NCI-H1417 treated with DMSO at 0.1 percent for 48 hours (cell line): Measurements from ENCODE around the gene SPEF1.

ENCODE experiments used
- DNase-seq: peaks from one replicate; lab custom pipeline; 2025; lab: John Stamatoyannopoulos, UW

SPEF1 gene

DNA sequence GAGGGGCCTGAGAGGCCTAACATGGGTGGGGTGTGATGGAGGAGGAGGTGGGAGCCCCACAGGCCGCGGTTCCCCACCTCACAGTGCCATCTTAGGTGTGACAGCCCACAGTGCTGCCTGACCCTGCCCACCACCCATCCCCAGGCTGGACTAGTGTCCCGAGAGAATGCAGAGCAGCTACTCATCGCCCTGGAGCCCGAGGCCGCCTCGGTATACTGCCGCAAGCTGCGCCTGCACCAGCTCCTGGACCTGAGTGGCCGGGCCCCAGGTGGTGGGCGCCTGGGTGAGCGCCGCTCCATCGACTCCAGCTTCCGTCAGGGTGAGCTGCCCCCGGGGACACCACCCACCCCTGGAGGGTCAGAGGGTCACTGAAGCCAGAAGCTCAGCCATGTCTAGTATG lies 33.2 kb downstream of the SPEF1 start:
- DNase-seq, result no peak

DNA sequence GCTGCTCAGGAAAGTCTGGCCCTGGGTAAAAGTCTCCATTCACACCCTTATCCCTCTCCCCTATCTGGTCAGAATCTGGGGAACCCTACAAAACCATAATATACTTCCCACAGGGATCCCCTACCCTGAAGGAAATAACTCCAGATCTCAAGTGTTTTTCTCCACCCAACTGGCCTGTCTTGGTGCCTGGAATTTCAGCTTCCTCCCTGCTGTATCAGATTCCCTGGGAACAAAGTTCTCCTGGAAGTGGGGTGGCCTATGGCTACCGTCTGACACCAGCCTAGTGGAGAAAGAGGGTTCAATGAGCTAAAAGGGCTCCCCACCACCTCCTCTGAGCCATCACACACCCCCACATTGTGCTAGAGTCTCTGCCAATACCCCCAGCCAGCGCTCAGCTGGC lies 33.8 kb downstream of the SPEF1 start:
- no peak for DNase-seq

DNA sequence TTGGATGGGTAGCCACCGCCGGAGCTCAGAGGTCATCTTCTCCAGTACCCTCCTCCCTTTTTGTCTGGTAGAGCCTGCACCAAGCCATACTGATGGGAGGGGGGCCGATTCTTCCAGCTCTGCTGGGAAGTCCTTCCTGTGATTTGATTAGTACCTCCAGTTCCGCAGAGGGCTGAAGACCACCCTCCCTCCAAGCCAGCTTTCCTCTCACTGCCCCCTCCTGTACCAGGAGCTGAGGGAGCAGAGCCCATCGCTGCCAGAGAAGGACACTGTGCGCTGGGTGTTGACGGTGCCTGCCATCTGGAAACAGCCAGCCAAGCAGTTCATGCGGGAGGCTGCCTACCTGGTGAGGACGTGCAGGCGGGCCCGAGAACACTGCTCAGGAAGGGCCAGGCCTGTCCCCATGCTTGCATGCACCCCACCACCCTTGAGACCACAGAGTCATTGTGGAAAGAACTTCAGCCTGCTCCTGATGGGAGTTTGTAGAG lies 35.5 kb downstream of the SPEF1 start:
- DNase-seq, result no peak

DNA sequence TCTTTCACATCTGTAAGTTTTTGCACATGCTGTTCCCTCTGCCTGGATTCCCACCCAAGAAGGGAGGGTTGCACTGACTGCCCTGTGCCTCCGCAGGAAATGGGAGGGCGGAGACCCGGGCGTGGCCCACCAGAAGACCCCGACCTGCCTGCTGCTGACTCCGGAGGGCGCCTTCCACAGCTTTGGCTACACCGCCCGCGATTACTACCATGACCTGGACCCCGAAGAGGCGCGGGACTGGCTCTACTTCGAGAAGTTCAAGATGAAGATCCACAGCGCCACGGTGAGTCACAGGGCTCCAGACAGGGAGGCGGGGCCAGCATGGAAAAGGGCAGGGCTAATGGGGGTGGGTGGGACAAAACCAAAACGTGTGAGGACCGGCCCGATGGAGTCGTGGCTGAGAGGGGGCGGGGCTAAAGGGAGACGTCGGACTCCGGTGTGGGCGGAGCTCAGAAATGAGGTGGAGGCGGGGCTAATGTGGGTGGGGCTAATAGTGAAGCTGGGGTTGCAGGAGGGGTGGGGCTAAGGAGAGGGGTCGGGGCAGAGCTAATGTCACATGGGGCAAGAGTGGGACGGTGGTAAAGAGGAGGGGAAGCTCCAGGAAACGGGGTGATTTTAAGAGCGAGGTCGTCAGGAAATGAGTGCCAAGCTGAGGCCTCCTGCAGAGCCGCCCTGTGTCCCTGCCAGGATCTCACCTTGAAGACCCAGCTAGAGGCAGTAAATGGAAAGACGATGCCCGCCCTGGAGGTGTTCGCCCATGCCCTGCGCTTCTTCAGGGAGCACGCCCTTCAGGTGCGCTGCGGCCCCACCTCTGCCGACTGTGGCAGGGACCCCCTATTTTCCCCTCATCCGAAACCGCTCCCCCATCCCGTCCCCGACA lies 36.2 kb downstream of the SPEF1 start:
- DNase-seq, result no peak

DNA sequence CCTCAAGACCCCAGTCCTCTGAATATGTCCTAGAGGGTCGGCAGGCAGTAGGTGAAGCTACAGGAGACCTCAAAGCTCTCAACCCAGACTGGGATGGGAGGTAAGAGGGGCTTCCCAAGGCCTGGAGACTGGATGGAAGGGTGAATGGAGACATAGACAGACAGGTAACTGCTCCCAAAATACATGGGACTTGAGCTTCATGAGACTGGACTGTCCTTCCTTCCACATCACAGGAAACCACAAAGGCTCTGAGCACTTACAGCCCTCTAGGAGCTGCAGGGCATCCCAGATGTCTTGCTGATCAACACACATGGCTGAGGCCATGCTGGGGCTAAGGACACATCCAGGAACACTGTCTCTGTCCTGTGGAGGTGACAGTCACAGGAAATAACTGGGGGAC lies 37.2 kb downstream of the SPEF1 start:
- no peak for DNase-seq

DNA sequence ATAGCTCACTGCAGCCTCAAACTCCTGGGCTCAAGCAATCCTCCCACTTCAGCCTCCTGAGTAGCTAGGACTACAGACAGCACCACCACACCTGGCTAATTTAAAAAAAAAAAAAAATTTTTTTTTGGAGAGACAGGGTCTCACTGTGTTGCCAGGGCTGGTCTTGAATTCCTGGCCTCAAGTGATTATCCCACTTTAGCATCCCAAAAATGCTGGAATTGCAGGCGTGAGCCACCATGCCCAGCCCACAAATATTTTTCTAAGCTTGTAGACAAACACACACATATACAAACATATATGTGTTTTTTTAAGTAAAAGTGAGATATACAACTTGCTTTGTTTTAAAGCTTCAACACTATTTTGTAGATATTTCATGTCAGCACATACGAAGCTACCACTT lies 38.0 kb downstream of the SPEF1 start:
- no peak for DNase-seq

DNA sequence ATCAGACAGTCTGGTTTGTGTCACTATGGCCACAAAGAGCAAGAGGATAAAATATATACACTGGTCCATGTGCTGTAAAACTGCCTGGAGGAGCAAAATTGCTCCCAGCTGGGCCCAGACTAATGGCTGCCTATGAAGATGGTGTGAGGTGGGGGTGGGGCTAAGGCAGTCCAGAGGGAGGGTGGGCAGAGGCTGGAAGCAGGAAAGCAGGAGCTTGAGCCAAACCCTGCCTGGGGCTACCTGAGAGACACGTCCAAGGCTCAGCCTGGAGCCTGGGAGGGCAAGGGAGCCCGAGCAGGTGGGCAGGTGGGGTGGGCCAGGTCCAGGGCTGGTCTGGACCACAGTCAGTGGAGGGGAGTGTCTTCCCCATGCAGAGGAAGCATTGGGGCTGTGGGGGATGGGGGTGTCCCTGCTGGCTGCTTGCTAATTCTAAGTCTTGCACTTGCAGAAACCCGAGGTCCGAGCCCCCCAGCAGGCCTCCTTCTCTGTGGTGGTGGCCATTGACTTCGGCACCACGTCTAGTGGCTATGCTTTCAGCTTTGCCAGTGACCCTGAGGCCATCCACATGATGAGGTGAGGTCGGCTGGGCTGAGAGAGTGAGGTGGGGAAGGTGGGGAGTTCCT lies 39.3 kb downstream of the SPEF1 start:
- no peak for DNase-seq

DNA sequence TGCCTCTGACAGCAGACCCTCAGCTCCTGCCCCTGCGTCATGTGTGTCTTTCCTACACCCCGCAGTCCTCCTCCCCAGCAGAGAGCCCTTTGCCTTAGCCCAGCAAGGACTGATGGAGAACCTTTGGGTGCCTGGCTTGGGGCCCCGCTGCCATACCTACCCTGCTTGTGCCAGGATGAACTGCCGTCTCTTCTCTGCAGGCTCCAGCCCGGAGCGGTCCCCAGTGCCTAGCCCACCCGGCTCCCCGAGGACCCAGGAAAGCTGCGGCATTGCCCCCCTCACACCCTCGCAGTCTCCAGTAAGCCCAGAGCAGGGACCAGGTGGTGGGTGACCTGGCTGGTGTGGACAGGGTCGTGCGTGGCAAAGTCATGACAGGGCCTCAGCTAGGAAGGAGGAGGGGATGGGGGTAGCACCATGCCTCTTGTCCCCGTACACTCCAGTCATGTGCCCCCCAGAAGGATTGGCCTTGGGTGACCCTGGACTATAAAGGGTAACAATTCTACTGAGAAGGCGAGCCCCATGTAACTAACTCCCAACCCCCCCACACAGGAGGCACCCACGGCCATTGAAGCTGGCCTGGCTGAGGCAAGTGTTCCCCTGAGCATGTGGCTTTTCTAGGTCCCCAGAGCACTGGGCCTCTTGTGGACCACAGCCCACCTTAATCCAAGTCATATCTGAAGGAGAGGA lies 40.5 kb downstream of the SPEF1 start:
- no peak for DNase-seq

DNA sequence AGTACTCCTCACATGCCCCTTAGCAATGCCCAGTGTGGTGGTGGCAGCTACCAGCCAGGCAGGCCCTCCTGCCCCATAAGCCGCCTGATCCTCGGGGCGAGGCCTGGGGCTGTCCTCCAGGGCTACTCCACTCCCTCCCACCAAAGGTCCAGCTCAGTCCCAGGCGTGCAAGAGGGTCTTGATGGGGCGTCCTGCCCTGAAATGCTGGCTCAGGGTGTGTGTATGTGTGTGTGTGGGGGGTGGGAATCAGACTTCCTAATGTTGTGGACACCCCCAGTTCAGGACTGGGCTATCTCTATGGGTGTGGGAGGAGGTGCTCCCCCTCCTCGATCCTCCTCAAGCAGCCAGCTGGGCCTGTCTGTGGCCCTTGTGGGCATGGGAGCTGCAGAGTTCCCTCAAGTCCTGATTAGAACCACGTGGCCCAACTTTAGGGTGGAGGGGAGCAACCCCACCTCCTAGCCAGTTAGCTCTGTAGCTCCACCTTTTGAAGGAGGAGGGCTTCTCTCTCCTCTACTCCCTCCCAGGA lies 41.3 kb downstream of the SPEF1 start:
- DNase-seq, result no peak

DNA sequence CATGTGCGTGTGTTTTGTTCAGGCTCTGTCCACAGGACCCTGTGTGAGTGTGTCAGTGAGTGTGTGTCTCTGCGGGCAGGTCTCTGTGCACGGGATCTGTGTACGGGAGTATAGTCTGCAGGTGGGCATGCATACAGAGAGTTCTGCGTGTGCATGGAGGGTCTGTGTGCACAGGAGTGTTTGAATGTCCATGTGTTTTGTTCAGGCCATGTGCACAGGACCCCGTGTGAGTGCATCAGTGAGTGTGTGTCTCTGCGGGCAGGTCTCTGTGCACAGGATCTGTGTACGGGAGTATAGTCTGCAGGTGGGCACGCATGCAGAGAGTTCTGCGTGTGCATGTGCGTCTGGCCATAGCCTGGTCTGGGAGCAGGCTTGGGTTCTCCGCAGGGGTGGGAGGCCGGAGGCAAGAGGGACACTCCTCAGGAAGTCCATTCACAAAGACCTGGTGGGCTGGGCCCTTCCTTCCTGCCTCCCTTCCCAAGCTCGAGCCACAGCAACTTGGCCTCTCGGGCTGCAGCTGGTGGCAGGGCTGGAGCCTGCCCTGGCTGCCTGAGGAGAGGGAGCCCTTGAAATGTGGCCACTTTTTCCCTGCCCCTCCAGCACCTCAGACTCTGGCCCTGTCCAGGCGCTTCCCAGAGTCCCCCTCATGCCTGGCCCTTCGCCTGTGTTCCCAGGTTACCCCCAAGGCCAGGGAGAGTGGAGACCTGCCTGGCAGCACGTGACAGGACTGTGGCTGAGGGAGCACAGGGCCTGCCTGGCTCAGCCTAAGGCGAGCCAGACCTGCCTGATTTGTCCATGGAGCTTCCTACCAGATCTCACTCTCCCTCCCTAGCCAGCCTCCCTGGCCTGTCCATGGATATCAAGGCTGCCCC lies 42.0 kb downstream of the SPEF1 start:
- no peak for DNase-seq

DNA sequence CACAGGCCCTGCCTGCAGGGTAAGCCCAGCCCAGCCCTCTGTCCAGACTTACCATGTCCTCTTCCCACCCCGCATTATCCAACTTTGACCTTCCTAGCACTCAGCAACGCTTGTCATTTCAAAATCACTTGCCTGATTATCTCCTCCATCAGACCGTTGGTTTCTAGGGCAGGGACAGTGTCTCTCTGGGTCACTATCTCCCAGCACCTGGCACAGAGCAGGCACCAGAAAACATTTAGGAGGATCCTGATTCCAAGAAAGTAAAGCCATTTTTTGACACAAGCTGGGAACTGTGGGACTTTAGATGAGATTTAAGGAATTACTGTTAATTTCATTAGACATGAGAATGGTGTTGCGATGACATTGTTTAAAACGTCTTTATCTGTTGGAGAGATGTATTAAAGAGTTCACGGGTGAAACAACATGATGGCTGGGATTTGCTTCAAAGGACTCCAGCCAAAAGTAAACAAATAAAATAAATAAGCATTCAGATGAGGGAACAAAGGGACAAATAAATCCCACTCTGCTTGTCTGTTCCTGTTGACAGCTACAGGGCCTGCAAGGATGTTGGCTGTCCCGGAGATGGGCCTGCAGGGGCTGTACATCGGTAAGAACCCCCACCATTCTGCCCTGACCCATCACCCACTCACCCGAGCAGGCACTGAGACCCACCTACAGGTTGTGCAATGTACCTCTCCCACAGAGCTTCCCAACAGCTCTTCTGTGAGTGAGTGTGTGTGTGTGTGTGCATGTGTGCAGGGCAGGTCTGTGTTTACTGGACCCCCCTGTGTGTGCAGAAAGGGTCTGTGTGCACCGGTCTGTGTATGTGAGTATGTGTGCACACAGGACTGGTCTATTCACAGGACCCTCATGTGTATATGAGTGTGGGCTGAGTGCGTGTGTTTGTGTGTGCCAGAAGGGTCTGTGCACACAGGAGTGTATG lies 42.9 kb downstream of the SPEF1 start:
- DNase-seq, result no peak

DNA sequence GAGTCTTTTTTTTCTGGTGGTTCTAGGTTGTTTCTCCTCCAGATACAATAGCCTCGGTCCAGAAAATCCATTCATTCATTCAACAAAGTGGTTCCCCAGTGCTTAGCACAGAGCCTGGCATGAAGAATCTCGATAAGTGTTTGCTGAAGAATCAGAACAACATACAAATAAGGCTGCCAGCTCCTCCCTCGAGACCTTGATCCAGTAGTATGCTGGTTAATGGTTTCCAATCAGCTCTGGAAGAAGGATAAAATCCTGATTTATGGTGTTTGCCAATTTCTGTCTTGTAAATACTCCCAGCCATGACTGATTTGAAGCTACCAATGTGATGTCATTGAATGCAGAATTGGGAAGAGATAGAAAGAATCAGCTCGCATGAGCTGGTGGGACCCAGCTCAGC lies 45.5 kb downstream of the SPEF1 start:
- no peak for DNase-seq

DNA sequence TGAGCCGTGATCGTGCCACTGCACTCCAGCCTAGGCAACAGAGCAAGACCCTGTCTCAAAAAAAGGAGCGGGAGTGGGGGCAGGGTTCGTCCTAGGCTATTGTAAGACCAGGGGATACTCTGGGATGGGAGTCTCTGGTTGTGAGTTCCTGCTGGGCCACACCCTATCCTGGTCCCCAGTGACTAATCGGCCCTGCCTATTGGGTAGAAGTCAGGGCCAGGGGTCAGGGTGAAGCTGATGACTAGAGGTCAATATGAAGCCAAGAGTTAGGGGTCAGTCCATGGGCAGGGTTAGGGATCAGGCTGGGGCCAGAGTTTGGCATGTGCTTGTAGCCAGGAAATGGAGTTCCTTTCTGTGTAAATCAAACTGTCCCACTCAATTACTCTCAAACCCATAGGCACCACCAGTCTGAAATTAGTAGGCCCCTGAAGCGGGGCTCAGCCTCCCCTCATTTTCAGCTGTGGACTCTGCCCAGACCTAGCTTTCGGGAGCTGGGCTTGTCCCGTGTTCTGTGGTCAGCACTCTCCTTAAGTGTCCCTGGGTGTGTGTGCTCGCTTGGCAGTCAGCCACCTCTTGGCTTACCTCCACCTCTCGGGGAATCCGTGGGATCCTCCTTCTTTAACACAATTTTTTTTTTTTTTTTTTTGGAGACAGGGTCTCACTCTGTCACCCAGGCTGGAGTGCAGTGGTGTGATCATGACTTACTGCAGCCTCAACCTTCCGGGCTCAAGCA lies 47.0 kb downstream of the SPEF1 start:
- no peak for DNase-seq

DNA sequence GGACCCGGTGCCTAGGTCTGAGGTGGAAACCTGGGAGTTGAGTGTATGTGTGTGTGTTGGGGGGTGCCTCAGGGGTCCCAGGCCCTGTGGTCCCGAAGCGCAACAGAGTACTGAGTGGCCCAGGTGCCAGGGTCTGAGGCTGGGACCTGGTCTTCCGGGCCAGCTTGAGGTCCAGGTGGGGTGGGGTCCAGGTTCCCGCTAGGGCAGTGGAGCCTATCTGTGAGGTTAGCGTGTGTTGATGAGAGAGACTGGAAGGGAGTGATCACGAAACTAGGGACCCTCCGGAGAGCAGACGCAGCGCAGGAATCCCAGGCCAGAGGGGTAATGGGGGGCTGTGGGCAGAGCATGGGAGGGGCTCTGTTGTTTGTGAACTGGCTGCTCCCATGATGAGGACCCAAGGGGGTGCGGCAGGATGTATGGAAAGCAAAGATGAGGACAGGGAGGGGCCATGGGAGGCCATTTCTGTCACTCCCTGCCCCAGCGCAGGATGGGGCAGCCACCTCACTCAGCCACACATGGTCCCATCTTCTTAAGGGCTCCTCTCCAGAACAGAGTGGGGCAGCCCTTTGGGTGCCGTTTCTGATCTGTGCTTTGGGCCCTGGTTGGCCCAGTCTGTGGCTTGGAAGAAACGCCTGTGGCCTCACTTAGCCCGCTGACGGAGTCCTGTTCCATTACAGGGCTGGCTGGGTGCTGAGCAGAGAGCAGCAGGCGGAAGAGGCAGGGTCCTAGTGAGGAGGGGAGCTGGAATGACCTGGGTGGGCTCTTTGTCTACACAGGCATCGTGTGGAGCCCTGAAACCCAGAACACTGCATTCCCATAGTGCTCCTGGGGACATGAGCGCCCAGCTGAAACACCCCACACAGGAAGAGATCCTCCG lies 47.9 kb downstream of the SPEF1 start:
- DNase-seq, result no peak

DNA sequence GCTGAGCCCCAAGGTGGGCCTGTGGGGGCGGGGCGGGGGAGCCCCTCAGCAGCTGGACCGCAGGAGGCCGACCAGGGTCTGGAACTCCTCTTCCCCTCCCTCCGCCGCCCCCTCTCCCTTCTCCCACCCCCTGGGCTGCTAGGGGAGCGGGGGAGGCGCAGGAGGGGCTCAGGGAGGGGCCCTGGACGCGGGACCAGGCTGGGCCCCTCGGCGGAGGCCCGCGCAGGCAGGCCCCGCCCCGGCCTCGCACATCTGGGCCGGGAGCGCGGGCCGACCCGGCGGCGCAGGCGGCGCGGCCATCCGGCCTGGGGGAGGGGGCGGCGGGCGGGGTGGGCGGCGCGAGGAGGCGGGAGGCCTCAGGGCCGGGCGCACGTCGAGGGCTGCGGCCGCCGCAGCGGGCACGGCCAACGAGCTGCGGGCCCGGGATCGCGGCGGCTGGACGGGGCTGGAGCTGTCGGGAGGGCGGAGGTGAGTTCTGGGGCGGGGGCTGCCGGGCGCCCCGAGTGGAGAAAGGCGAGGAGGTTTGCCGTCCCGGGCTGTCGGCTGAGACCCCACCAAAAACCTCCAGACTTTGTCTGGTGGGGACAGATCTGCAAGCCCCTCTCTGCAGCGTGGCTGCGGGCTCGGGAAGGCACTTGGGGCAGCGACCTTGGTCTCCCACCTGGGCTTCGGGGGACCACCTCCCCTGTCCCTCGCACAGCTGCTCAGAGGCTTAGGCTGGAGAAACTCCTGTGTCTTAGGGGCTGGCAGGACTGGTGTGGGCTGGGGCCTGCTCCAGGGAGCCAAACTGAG lies 48.7 kb downstream of the SPEF1 start, which contains the start of gene HSPA12B:
Gene HSPA12B, plus strand, starts transcription at position 359 of the 792 bp plus-strand sequence. CDS start 5,990 bp downstream, outside the sequence.
- no peak for DNase-seq

DNA sequence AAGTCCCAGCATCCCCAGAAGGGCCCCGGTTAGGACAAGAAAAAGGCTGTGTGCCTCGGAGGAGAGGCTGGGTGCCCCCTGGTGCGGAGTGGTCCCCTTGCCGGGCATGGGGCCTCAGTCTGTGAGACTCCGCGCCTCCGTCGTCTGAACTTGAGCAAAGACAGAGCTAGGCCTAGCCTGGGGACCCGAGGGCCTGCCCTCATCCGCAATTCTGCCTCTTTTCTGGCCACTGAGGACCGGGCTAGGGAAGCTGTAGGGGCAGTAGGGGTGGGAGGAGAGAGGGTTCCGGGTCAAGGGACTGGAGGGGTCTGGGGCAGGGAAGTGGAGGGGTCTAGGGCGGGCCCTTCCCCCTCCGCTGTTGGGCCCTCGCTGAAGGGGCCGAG lies 49.3 kb downstream of the SPEF1 start:
- no peak for DNase-seq

DNA sequence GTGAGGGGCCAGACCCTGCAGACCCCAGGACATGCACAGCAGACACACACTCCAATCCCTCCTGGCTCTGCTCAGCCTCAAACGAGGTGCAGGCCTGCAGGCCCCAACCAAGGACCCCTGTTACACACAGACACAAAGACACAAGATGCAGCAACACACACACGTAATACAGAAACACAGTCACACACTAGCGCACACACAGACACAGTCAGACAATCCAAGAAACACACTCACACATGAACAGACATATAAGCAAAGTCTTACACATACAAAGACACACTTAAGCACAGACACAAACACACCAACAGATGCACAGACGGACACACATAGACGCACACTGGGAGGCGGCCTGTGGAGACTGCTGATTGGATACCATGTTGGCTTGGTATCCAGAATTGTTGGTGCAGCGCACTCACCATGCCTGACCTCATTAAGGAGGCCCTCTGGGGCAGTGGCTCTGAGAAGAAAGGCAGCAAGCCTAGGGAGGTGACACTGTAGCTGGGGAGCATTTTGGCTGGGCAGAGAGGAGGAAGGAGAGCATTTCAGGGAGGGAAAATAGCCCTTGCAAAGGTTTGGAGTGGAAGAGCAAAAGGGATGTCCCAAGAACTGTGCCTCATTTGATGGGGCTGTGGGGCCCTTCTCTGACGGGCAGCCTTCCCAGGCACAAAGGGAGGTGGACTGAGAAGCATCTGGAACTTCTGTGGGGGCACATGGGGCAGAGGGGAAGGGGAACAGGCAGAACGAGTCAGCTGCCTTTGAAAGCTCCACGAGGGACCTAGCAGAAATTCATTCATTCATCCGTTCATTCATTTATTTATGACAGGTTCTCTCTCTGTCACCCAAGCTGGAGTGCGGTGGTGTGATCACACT lies 50.2 kb downstream of the SPEF1 start:
- DNase-seq, result no peak
